ENCODE measurements around the gene ARHGEF17.

Gene ARHGEF17

GRCh38 chr11:73379189-73379880 is 71.3 kb downstream of the ARHGEF17 start:
- H3K4me3 ChIP-seq (ENCODE audit: low read depth, low read length): no peak overlapping the region

- no peak overlapping the region for H3K4me3 ChIP-seq (ENCODE audit: low read depth, low read length)
These were observed 72.3 kb downstream of the ARHGEF17 start for GRCh38 chr11:73380331-73380730.

- H3K4me3 ChIP-seq (ENCODE audit: low read depth, low read length): no peak overlapping the region
These were observed 72.9 kb downstream of the ARHGEF17 start for GRCh38 chr11:73380897-73381410.

GRCh38 chr11:73381589-73381988 is 73.5 kb downstream of the ARHGEF17 start:
- no peak overlapping the region for H3K4me3 ChIP-seq (ENCODE audit: low read depth, low read length)

GRCh38 chr11:73382183-73382582 is 74.1 kb downstream of the ARHGEF17 start:
- H3K4me3 ChIP-seq (ENCODE audit: low read depth, low read length): no peak overlapping the region

GRCh38 chr11:73382747-73383146 is 74.7 kb downstream of the ARHGEF17 start:
- no peak overlapping the region for H3K4me3 ChIP-seq (ENCODE audit: low read depth, low read length)

- no peak overlapping the region for H3K4me3 ChIP-seq (ENCODE audit: low read depth, low read length)
These were observed 75.4 kb downstream of the ARHGEF17 start for GRCh38 chr11:73383249-73384124.

GRCh38 chr11:73384125-73384441 is 76.0 kb downstream of the ARHGEF17 start:
- H3K4me3 ChIP-seq (ENCODE audit: low read depth, low read length): no peak overlapping the region

- H3K4me3 ChIP-seq (ENCODE audit: low read depth, low read length): no peak overlapping the region
These were observed 76.4 kb downstream of the ARHGEF17 start for GRCh38 chr11:73384531-73384871.

GRCh38 chr11:73384872-73385689 is 77.0 kb downstream of the ARHGEF17 start:
- no peak overlapping the region for H3K4me3 ChIP-seq (ENCODE audit: low read depth, low read length)

- H3K4me3 ChIP-seq (ENCODE audit: low read depth, low read length): no peak overlapping the region
These were observed 77.9 kb downstream of the ARHGEF17 start for GRCh38 chr11:73386016-73386415.

- H3K4me3 ChIP-seq (ENCODE audit: low read depth, low read length): no peak overlapping the region
These were observed 78.5 kb downstream of the ARHGEF17 start for GRCh38 chr11:73386546-73386945.

- no peak overlapping the region for H3K4me3 ChIP-seq (ENCODE audit: low read depth, low read length)
These were observed 79.7 kb downstream of the ARHGEF17 start for GRCh38 chr11:73387594-73388264.

- H3K4me3 ChIP-seq (ENCODE audit: low read depth, low read length): no peak overlapping the region
These were observed 80.4 kb downstream of the ARHGEF17 start for GRCh38 chr11:73388265-73389133.

- H3K4me3 ChIP-seq (ENCODE audit: low read depth, low read length): no peak overlapping the region
These were observed 81.1 kb downstream of the ARHGEF17 start for GRCh38 chr11:73389134-73389525.

- no peak overlapping the region for H3K4me3 ChIP-seq (ENCODE audit: low read depth, low read length)
These were observed 81.8 kb downstream of the ARHGEF17 start for GRCh38 chr11:73389916-73390315.

- no peak overlapping the region for H3K4me3 ChIP-seq (ENCODE audit: low read depth, low read length)
These were observed 82.8 kb downstream of the ARHGEF17 start for GRCh38 chr11:73390601-73391565.

GRCh38 chr11:73391665-73392064 is 83.6 kb downstream of the ARHGEF17 start:
- H3K4me3 ChIP-seq (ENCODE audit: low read depth, low read length): no peak overlapping the region
